ENCODE measurements around the gene XXYLT1. TPM values are rescaled to one million over a fixed set of nuclear protein-coding genes. Genes with fewer than 3 reads are reported as not detected.

Gene XXYLT1
- total RNA-seq, 2 experiments from 2014 or later: 17.2 to 19.6 TPM

GRCh38 chr3:195203606-195204005, 67.4 kb downstream of the XXYLT1 start:
- POLR2A ChIA-PET: interaction anchor here (0.7 kb wide), 2 partner anchors 16 to 178 kb away, joined by 3 read pairs; no protein-coding TSS in a partner anchor
- H3K4me3 ChIP-seq (ENCODE audit: low read depth, low read length, poor library complexity, severe bottlenecking): no peak overlapping the region
- TF ChIP-seq EZH2phosphoT487 (IDR thresholded peaks at IDR 0.05; ENCODE audit: borderline replicate concordance, low read depth, low read length) (no peak), CTCF (conservative IDR thresholded peaks at IDR 0.05; ENCODE audit: low read length) (no peak)
- H3K79me2 ChIP-seq (ENCODE audit: insufficient read depth, low read depth, low read length): no peaks in the 10 kb centered on the region
- H3K27ac ChIP-seq (ENCODE audit: low read depth, low read length, poor library complexity, severe bottlenecking): no peak overlapping the region
- no peaks in the 10 kb centered on the region for H3K9me2 ChIP-seq (ENCODE audit: insufficient read depth, low read length)
- peaks cover 4% of the 10 kb centered on the region; the same call in 1 of the 2 replicates for H3K36me3 ChIP-seq (ENCODE audit: insufficient read depth, low read length)
- DNase-seq (ENCODE audit: low spot score): no peak
- H2AFZ ChIP-seq (ENCODE audit: low read length): no peak overlapping the region
- H3K4me1 ChIP-seq (ENCODE audit: insufficient read depth, low read length, poor library complexity, severe bottlenecking): peaks cover 14% of the 10 kb centered on the region
- H3K4me2 ChIP-seq (ENCODE audit: low read length): no peak overlapping the region
- CTCF ChIA-PET (ENCODE audit: unreplicated experiment): no interaction called here
- H3K9me3 ChIP-seq (ENCODE audit: low read length): no peaks in the 10 kb centered on the region
- BruUV-seq (replicated peaks): no TSS peak
- intact Hi-C loops (cut with micrococcal nuclease; ENCODE audit: unreplicated experiment): no loop called here
- H4K20me1 ChIP-seq (ENCODE audit: insufficient read depth, low read length): no peaks in the 10 kb centered on the region

GRCh38 chr3:195201295-195201694, 69.7 kb downstream of the XXYLT1 start:
- DNase-seq (ENCODE audit: low spot score): no peak
- H3K4me1 ChIP-seq (ENCODE audit: insufficient read depth, low read length, poor library complexity, severe bottlenecking): peaks cover 13% of the 10 kb centered on the region
- no peaks in the 10 kb centered on the region for H4K20me1 ChIP-seq (ENCODE audit: insufficient read depth, low read length)
- no peak overlapping the region for H3K4me2 ChIP-seq (ENCODE audit: low read length)
- no peak overlapping the region for H2AFZ ChIP-seq (ENCODE audit: low read length)
- no peak overlapping the region for H3K4me3 ChIP-seq (ENCODE audit: low read depth, low read length, poor library complexity, severe bottlenecking)
- no peaks in the 10 kb centered on the region for H3K9me3 ChIP-seq (ENCODE audit: low read length)
- H3K27ac ChIP-seq (ENCODE audit: low read depth, low read length, poor library complexity, severe bottlenecking): no peak overlapping the region
- no peaks in the 10 kb centered on the region for H3K9me2 ChIP-seq (ENCODE audit: insufficient read depth, low read length)
- TF ChIP-seq CTCF (conservative IDR thresholded peaks at IDR 0.05; ENCODE audit: low read length): no peak
- TF ChIP-seq EZH2phosphoT487 (IDR thresholded peaks at IDR 0.05; ENCODE audit: borderline replicate concordance, low read depth, low read length): no peak
- CTCF ChIA-PET (ENCODE audit: unreplicated experiment): no interaction called here
- H3K36me3 ChIP-seq (ENCODE audit: insufficient read depth, low read length): no peaks in the 10 kb centered on the region
- no peaks in the 10 kb centered on the region for H3K79me2 ChIP-seq (ENCODE audit: insufficient read depth, low read depth, low read length)
- BruUV-seq (replicated peaks): no TSS peak
- intact Hi-C loops (cut with micrococcal nuclease; ENCODE audit: unreplicated experiment): no loop called here
- POLR2A ChIA-PET: interaction anchor here (0.8 to 1.8 kb wide), 3 partner anchors 9 to 182 kb away, joined by 3 to 5 read pairs (median 3); no protein-coding TSS in a partner anchor

GRCh38 chr3:195200010-195200822, 70.7 kb downstream of the XXYLT1 start:
- ChIA-PET CTCF (ENCODE audit: unreplicated experiment) (no interaction called here), POLR2A (interaction anchor here (0.9 to 1.8 kb wide), 2 partner anchors 8 to 15 kb away, joined by 3 to 5 read pairs; no protein-coding TSS in a partner anchor)
- no peaks in the 10 kb centered on the region; the same call in 1 of the 2 replicates for H4K20me1 ChIP-seq (ENCODE audit: insufficient read depth, low read length)

More at GRCh38 chr3:195200010-195200822, 70.7 kb downstream of the XXYLT1 start:
- Histone ChIP-seq H3K9me3 (ENCODE audit: low read length) (no peaks in the 10 kb centered on the region), H3K4me1 (ENCODE audit: insufficient read depth, low read length, poor library complexity, severe bottlenecking) (peaks cover 13% of the 10 kb centered on the region), H3K9me2 (ENCODE audit: insufficient read depth, low read length) (no peaks in the 10 kb centered on the region), H3K4me3 (ENCODE audit: low read depth, low read length, poor library complexity, severe bottlenecking) (no peak overlapping the region), H3K27ac (ENCODE audit: low read depth, low read length, poor library complexity, severe bottlenecking) (no peak overlapping the region), H2AFZ (ENCODE audit: low read length) (no peak overlapping the region), H3K79me2 (ENCODE audit: insufficient read depth, low read depth, low read length) (no peaks in the 10 kb centered on the region), H3K36me3 (ENCODE audit: insufficient read depth, low read length) (no peaks in the 10 kb centered on the region), H3K4me2 (ENCODE audit: low read length) (no peak overlapping the region)
- DNase-seq (ENCODE audit: low spot score): no peak
- no TSS peak for BruUV-seq (replicated peaks)
- TF ChIP-seq CTCF (conservative IDR thresholded peaks at IDR 0.05; ENCODE audit: low read length) (no peak), EZH2phosphoT487 (IDR thresholded peaks at IDR 0.05; ENCODE audit: borderline replicate concordance, low read depth, low read length) (no peak)
- intact Hi-C loops (cut with micrococcal nuclease; ENCODE audit: unreplicated experiment): no loop called here

Measured in OCI-LY7 (cell line).